ENCODE measurements around the gene NPAS2.

- TF ChIP-seq JUND (IDR thresholded peaks at IDR 0.05) (no peak), EZH2phosphoT487 (IDR thresholded peaks at IDR 0.05; ENCODE audit: borderline replicate concordance) (no peak), CEBPB (IDR thresholded peaks at IDR 0.05; ENCODE audit: low read depth) (no peak), CTCF (IDR thresholded peaks at IDR 0.05 in 2 of 3, conservative IDR thresholded peaks at IDR 0.05 in 1 of 3; ENCODE audit: borderline replicate concordance in 1 of 3, insufficient read depth in 1 of 3, low read depth in 2 of 3, low read length in 2 of 3) (no peak), POLR2AphosphoS5 (IDR thresholded peaks at IDR 0.05; ENCODE audit: low read depth, low read length) (no peak), EZH2 (IDR thresholded peaks at IDR 0.05) (no peak)
Measured at GRCh38 chr2:100909534-100910081, 89.7 kb downstream of the NPAS2 start.

Measured in HCT116 (cell line).